Fibroblast of pulmonary artery (primary cell): Measurements from ENCODE around the gene APBB2.
A peak's percentile ranks its signal among the peaks of the same experiment; 100 is the strongest.
"Not testable (repeated sequence)": the region's sequence is repeated elsewhere in the genome, so short reads cannot be mapped to it uniquely, and the experiment has no call there.

Experiments
- DNase-seq: peaks from one replicate; pipeline ENCODE4 v3.0.0-alpha.2; 2010; ENCODE audit warnings: low read depth
- H3K4me3 ChIP-seq: replicated peaks from 2 replicates; pipeline ENCODE4 v1.5.1; 2011; ENCODE audit warnings: low read depth, mild to moderate bottlenecking, control low read depth, low read length, moderate library complexity
- TF ChIP-seq, protein P1 (sequence below): IDR thresholded peaks from 2 replicates; pipeline ENCODE4 v1.5.1; 2011; ENCODE audit warnings: mild to moderate bottlenecking, control low read depth, low read length, inconsistent platforms; ENCODE audit errors: missing control alignments

APBB2 gene

DNA sequence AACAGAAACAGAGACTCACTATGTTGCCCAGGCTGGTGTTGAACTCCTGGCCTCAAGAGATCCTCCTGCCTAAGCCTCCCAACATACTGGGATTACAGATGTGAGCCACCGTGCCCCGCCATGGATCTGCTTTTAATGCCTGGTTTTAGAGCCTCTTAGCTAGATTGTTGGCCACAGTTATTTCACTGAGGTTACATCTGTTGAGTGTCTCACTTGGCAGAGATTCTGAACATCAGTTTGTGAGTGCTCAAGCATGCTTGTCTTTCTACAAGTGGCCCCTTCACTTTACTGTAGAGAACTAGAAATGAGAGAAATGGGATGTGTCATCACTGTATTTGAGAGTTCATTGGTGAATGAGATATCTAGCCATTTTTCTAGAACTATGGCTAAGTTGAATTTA, 218.5 kb downstream of the APBB2 start:
- DNase-seq: peak; percentile 44
- H3K4me3 ChIP-seq: no peak overlapping the region
- TF ChIP-seq, protein P1, sequence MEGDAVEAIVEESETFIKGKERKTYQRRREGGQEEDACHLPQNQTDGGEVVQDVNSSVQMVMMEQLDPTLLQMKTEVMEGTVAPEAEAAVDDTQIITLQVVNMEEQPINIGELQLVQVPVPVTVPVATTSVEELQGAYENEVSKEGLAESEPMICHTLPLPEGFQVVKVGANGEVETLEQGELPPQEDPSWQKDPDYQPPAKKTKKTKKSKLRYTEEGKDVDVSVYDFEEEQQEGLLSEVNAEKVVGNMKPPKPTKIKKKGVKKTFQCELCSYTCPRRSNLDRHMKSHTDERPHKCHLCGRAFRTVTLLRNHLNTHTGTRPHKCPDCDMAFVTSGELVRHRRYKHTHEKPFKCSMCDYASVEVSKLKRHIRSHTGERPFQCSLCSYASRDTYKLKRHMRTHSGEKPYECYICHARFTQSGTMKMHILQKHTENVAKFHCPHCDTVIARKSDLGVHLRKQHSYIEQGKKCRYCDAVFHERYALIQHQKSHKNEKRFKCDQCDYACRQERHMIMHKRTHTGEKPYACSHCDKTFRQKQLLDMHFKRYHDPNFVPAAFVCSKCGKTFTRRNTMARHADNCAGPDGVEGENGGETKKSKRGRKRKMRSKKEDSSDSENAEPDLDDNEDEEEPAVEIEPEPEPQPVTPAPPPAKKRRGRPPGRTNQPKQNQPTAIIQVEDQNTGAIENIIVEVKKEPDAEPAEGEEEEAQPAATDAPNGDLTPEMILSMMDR: no peak

DNA sequence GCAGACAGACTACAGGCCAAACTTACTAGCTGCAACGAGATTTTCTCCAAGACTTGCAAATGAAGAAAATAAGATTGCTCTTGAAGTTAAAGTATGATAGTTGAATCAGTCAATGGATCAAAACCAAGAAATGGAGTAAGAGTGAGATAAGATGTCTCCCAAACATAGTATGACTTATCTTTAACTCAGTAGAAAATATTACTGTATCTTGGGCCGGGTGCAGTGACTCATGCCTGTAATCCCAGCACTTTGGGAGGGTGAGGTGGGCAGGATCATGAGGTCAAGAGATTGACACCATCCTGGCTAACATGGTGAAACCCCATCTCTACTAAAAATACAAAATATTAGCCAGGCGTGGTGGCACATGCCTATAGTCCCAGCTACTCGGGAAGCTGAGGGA, 220.0 kb downstream of the APBB2 start:
- not testable (repeated sequence) for H3K4me3 ChIP-seq
- DNase-seq: peak; percentile 52

DNA sequence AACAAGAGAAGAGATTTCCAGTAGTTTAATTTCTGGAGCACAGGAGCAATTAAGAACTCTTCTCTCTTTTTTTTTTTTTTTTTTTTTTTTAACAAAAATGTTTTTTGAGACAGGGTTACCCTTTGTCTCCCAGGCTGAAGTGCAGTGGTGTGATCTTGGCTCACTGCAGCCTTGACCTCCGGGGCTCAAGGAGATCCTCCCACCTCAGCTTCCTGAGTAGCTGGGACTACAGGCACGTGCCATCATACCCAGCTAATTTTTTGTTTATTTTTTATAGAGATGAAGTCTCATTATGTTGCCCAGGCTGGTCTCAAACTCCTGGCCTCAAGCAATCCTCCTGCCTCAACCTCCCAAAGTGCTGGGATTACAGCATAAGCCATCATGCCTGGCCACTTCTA, 221.0 kb downstream of the APBB2 start:
- not testable (repeated sequence) for DNase-seq
- H3K4me3 ChIP-seq: peak overlapping the region; percentile 31

DNA sequence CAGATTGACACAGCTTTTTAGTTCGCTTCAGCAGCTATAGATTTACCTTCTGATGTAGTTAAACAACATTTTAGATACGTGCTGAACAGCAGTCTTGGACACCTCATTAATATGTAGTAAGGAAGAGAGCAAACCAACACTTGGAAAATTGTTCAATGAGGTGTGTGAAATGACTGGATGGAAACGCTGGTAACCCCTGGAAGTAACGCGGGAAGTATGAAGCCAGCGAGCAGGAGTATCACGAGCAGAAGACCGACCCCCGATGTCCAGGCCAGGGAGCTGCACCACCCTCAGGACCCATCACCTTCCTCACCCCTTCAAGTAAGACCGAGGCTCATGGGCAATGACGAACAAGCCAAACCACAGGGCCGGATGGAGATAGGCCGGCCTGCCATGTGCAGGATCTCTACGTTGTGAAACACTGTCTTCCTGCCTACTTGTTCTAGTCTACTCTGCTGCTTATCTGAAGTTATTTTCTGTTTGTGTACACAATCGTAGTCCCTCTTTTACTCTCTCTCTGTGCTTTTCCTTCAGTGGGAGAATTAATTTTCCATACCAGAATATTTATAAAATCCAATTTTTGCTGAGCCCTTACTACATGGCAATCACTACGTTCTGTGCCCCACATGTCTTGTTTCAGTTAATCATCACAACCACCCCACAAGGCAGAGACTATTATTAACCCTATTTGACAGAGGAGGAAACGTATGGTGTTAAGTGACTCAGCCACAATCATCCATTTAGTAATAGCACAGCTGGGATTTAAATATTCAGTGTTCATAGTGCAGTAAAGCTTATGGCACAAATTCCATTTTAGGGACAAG, 221.7 kb downstream of the APBB2 start:
- TF ChIP-seq, protein P1: no peak
- peak overlapping the region; percentile 31 for H3K4me3 ChIP-seq
- peak; percentile 92 for DNase-seq

DNA sequence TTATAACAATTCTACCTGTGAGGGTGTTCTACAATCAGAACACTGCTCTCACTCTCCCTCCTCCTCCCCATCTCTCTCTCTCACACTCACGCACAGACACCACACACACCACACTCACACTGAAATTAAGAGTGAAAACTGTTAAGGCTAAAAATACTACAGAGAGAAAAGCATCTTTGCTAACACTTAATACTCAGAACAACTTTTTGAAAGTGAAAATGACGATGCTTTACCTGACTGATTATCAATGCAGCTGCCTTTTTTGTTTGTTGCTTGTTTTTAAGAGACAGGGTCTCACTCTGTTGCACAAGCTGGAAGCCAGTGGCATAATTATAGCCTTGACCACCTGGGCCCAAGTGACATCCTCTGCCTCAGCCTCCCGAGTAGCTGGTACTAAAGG, 222.4 kb downstream of the APBB2 start:
- no peak for DNase-seq
- TF ChIP-seq, protein P1: no peak
- H3K4me3 ChIP-seq: no peak overlapping the region

DNA sequence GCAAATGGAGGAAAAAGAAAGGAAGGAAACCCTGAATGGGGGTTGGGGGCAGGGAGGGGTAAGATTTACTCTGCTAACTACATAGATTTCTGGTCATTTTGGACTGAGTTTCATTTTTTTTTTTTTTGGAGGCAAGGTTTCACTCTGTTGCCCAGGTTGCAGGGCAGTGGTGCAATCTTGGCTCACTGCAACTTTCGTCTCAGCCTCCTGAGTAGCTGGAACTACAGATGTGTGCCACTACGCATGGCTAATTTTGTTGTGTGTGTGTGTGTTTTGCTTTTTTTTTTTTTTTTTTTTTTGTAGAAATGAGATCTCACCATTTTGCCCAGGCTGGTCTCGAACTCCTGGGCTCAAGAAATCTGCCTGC, 223.5 kb downstream of the APBB2 start:
- DNase-seq: peak; percentile 66
- H3K4me3 ChIP-seq: no peak overlapping the region
- TF ChIP-seq, protein P1: no peak

DNA sequence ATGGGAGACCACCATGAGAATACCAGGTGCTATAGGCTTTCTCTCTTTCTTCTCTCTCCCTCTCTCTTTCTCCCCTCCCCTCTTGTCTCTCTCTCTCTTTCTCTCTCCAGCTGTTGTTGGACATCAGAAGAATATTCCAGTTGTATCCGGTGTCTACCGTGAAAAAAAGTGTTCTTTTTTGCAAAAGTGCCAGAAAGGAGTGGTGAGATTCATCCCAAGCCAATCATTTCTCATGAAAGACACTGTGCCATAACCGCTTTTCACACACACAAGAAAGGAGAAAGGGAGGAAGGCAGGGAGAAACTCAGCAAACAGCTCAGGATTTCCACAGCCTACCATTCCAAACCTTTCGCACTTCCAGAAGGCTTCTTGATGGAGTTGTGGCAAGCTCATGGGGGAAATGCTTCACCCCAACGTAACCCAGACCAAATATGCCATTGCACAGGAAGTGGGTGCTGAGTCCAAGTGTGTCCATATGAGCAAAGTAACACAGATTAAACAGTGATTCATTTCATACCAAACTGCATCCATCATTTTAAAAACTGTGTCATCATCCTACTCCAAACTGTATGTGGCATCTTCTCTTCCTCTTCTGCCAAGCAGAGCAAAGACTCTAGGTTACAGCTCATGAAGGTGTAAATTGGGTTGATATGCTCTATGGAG, 224.0 kb downstream of the APBB2 start:
- TF ChIP-seq, protein P1: no peak
- peak; percentile 97 for DNase-seq
- H3K4me3 ChIP-seq: no peak overlapping the region

DNA sequence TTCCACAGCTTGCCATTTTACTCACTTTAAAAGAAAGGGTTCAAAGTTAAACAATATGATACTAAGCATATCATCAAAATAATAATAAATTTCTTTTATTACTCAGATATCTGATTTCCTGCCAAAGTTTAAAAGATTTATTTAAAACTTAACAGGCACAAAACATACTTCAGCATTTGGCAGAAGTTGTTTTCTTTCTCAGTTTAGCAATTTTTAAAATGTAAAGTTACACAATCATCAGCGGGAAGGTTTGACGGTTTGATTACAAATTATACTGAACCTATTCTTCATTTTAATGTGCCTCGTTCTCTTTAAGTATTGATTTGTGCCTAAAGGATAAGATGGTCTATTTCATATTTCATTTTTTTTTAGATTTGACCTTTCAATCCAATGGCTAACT, 227.2 kb downstream of the APBB2 start:
- no peak overlapping the region for H3K4me3 ChIP-seq
- no peak for DNase-seq
- TF ChIP-seq, protein P1: no peak
